PC-9 (cell line): ENCODE results near the gene UNC45B. TPM values are rescaled to one million over a fixed set of nuclear protein-coding genes. Genes with fewer than 3 reads are reported as not detected.

ENCODE experiments used
- BruUV-seq: library from RNA; stranded (reverse); fragments of 400-500 nt; replicated peaks from 2 replicates; lab custom pipeline; 2021; lab: Mats Ljungman, UMichigan
- CTCF ChIA-PET: fragments of 300-600 bp; sonication (Branson Sonifier 250); formaldehyde crosslinking; loops from one replicate; lab custom pipeline; 2022; ENCODE audit warnings: antibody characterized with exemption; lab: Charles Lee
- POLR2A ChIA-PET: fragments of 300-600 bp; sonication (Branson Sonifier 250); formaldehyde crosslinking; loops from one replicate; lab custom pipeline; 2022; ENCODE audit warnings: antibody characterized with exemption; ENCODE audit not compliant: unreplicated experiment; lab: Charles Lee
- DNase-seq, 2 experiments: peaks; one replicate each; pipeline versions ENCODE4 v3.0.0 to v3.0.0-alpha.2; 2015 to 2022; ENCODE audit warnings: mixed read lengths in 1 of 2
- H2AFZ ChIP-seq: fragments of 200-600 bp; sonication (generic); 2 replicates; pipeline ENCODE4 v1.8.1; 2017; ENCODE audit warnings: antibody characterized with exemption
- H3F3A ChIP-seq: fragments of 200-600 bp; sonication (generic); 2 replicates; pipeline ENCODE4 v1.8.1; 2017; ENCODE audit warnings: antibody characterized with exemption, mild to moderate bottlenecking, low read depth; ENCODE audit not compliant: insufficient read depth
- H3K27ac ChIP-seq: fragments of 200-600 bp; sonication (generic); 2 replicates; pipeline ENCODE4 v1.6.1; 2016; ENCODE audit warnings: mixed run types
- H3K27me3 ChIP-seq: fragments of 200-600 bp; sonication (generic); 2 replicates; pipeline ENCODE4 v1.6.1; 2016; ENCODE audit warnings: low read depth, mixed run types; ENCODE audit not compliant: insufficient read depth
- H3K36me3 ChIP-seq: fragments of 200-600 bp; sonication (generic); 2 replicates; pipeline ENCODE4 v1.6.1; 2016; ENCODE audit warnings: low read depth, mixed run types
- H3K4me1 ChIP-seq: fragments of 200-600 bp; sonication (generic); replicated peaks from 2 replicates; pipeline ENCODE4 v1.6.1; 2016; ENCODE audit warnings: mixed run types; ENCODE audit not compliant: insufficient read depth
- H3K4me2 ChIP-seq: fragments of 200-600 bp; sonication (generic); 2 replicates; pipeline ENCODE4 v1.6.1; 2017; ENCODE audit warnings: mixed run types
- H3K4me3 ChIP-seq: fragments of 200-600 bp; sonication (generic); 2 replicates; pipeline ENCODE4 v1.6.1; 2016; ENCODE audit warnings: mixed run types
- H3K79me2 ChIP-seq: fragments of 200-600 bp; sonication (generic); 2 replicates; pipeline ENCODE4 v1.6.1; 2017; ENCODE audit warnings: low read depth, mixed run types
- H3K9me2 ChIP-seq: fragments of 200-600 bp; sonication (generic); 2 replicates; pipeline ENCODE4 v1.8.1; 2017; ENCODE audit warnings: mild to moderate bottlenecking; ENCODE audit not compliant: insufficient read depth
- H3K9me3 ChIP-seq: fragments of 200-600 bp; sonication (generic); 2 replicates; pipeline ENCODE4 v1.8.1; 2016; ENCODE audit warnings: low read depth; ENCODE audit not compliant: insufficient read depth
- H4K20me1 ChIP-seq: fragments of 200-600 bp; sonication (generic); 2 replicates; pipeline ENCODE4 v1.8.1; 2017; ENCODE audit not compliant: insufficient read depth
- EZH2 ChIP-seq: fragments of 200-600 bp; sonication (generic); IDR thresholded peaks from 2 replicates; pipeline ENCODE4 v1.8.0; 2017; ENCODE audit warnings: antibody characterized with exemption, low read depth
- intact Hi-C: fragments of 100-400 bp; cut with micrococcal nuclease; formaldehyde crosslinking; loops from one replicate; pipeline ENCODE4 v1.10.0; 2022; ENCODE audit not compliant: unreplicated experiment
- total RNA-seq: library from RNA; stranded (reverse); gene quantifications from 2 replicates; pipeline ENCODE4 v1.2.3, GENCODE V29; 2021
- TF ChIP-seq, protein P1 (sequence below): fragments of 200-600 bp; sonication (generic); conservative IDR thresholded peaks from 2 replicates; pipeline ENCODE4 v1.6.1; 2017; ENCODE audit warnings: mixed run types, antibody characterized with exemption, mild to moderate bottlenecking, moderate library complexity

The UNC45B gene
- total RNA-seq, 1 experiment from 2014 or later = not detected

DNA sequence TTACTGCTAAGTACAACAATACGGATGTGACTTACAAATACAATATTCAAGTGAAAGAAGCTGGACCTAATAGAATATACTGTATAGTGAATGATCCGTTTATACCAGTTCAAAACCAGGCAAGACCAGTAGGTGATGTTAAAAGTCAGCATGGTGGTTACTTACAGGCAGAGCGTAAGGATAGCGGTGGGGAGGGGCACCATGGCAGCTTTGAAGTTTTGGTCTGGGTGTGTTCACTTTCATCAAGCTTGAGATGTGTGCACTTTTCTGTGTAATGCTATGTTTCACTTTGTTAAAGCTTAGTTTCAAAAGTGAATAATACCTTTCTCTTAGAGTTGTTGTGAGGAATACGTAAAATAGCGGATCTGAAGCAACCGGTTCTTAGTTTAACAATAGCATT, 63.1 kb downstream of the UNC45B start:
- Histone ChIP-seq H2AFZ (no peak overlapping the region), H3K79me2 (no peaks in the 10 kb centered on the region), H3K4me3 (no peak overlapping the region), H3K9me3 (no peaks in the 10 kb centered on the region), H3K4me1 (no peaks in the 10 kb centered on the region), H3K36me3 (no peaks in the 10 kb centered on the region), H4K20me1 (no peaks in the 10 kb centered on the region), H3K9me2 (no peaks in the 10 kb centered on the region), H3K27me3 (peaks cover 68% of the 10 kb centered on the region), H3K4me2 (no peak overlapping the region), H3K27ac (no peak overlapping the region), H3F3A (no peaks in the 10 kb centered on the region)
- TF ChIP-seq, protein P1, sequence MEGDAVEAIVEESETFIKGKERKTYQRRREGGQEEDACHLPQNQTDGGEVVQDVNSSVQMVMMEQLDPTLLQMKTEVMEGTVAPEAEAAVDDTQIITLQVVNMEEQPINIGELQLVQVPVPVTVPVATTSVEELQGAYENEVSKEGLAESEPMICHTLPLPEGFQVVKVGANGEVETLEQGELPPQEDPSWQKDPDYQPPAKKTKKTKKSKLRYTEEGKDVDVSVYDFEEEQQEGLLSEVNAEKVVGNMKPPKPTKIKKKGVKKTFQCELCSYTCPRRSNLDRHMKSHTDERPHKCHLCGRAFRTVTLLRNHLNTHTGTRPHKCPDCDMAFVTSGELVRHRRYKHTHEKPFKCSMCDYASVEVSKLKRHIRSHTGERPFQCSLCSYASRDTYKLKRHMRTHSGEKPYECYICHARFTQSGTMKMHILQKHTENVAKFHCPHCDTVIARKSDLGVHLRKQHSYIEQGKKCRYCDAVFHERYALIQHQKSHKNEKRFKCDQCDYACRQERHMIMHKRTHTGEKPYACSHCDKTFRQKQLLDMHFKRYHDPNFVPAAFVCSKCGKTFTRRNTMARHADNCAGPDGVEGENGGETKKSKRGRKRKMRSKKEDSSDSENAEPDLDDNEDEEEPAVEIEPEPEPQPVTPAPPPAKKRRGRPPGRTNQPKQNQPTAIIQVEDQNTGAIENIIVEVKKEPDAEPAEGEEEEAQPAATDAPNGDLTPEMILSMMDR = no peak
- no peak for TF ChIP-seq EZH2
- intact Hi-C loops = no loop called here
- POLR2A ChIA-PET = no interaction called here
- DNase-seq = no peak
- CTCF ChIA-PET = no interaction called here
- no TSS peak for BruUV-seq

DNA sequence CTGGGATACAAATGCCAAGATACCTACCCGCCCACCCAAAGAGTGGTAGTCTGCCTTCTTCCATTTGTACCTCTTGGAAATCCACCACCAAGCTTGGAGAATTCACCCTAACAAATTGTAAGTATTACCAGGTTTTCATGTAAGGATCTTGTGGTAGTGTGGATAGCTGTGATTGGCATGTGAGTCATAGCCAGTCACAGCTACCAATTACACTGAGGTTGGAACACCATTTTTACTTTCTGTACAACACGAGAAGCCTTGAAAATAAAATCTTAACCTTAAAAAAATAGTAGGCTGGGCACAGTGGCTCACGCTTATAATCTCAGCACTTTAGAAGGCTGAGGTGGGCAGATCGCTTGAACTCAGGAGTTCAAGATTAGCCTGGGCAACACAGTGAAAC, 65.1 kb downstream of the UNC45B start:
- H3K27ac ChIP-seq = no peak overlapping the region
- no peaks in the 10 kb centered on the region for H3K36me3 ChIP-seq
- no peak for DNase-seq
- H3K4me1 ChIP-seq = no peaks in the 10 kb centered on the region
- ChIA-PET CTCF (no interaction called here), POLR2A (no interaction called here)
- H3K79me2 ChIP-seq = no peaks in the 10 kb centered on the region
- H3K4me2 ChIP-seq = no peak overlapping the region
- H4K20me1 ChIP-seq = no peaks in the 10 kb centered on the region
- no peaks in the 10 kb centered on the region for H3K9me2 ChIP-seq
- no peak for TF ChIP-seq EZH2
- TF ChIP-seq, protein P1 = no peak
- peaks cover 74% of the 10 kb centered on the region for H3K27me3 ChIP-seq
- H2AFZ ChIP-seq = no peak overlapping the region
- H3K9me3 ChIP-seq = no peaks in the 10 kb centered on the region
- H3F3A ChIP-seq = no peaks in the 10 kb centered on the region
- H3K4me3 ChIP-seq = no peak overlapping the region
- intact Hi-C loops = no loop called here
- no TSS peak for BruUV-seq

DNA sequence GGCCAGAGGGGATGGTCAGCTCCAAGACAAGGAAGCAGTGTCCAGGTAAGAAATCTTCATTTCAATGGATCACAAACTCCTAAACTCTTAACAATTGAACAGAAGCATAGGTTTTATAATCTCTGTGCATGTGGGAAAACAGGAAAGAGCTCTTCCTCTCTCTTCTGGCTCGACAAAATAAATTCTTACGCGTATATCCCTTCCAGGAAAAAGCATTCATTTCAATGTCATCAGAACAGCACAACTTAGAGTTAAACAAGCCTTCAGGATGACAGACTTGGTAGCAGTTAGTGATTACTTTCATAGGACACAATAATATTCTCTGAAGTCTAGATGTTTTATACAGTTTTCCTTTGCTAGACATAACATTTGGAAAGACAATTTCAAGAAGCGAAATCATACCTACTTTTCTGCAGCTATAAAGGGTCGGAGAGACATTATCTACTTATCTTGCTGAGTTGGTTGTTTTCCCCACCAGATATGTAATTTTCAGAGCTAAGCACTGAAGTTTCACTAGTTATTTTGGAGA, 65.9 kb downstream of the UNC45B start:
- Histone ChIP-seq H2AFZ (no peak overlapping the region), H4K20me1 (no peaks in the 10 kb centered on the region), H3K4me3 (no peak overlapping the region), H3K4me1 (no peaks in the 10 kb centered on the region), H3K27ac (no peak overlapping the region), H3F3A (no peaks in the 10 kb centered on the region), H3K9me3 (no peaks in the 10 kb centered on the region), H3K4me2 (no peak overlapping the region), H3K36me3 (no peaks in the 10 kb centered on the region), H3K9me2 (no peaks in the 10 kb centered on the region), H3K79me2 (no peaks in the 10 kb centered on the region), H3K27me3 (peaks cover 72% of the 10 kb centered on the region)
- no TSS peak for BruUV-seq
- no peak for TF ChIP-seq EZH2
- TF ChIP-seq, protein P1 = no peak
- CTCF ChIA-PET = no interaction called here
- intact Hi-C loops = no loop called here
- DNase-seq = no peak
- POLR2A ChIA-PET = no interaction called here
